GM18861 (cell line): ENCODE data around the gene AANAT.

Source experiments
- ATAC-seq: cut with Tn5 transposase; IDR thresholded peaks from one replicate; pipeline ENCODE4 v1.9.1; 2021; ENCODE audit not compliant: unreplicated experiment

Gene AANAT

GRCh38 chr17:76485569-76485968 lies 18.2 kb downstream of the AANAT start:
- no peak for ATAC-seq

DNA sequence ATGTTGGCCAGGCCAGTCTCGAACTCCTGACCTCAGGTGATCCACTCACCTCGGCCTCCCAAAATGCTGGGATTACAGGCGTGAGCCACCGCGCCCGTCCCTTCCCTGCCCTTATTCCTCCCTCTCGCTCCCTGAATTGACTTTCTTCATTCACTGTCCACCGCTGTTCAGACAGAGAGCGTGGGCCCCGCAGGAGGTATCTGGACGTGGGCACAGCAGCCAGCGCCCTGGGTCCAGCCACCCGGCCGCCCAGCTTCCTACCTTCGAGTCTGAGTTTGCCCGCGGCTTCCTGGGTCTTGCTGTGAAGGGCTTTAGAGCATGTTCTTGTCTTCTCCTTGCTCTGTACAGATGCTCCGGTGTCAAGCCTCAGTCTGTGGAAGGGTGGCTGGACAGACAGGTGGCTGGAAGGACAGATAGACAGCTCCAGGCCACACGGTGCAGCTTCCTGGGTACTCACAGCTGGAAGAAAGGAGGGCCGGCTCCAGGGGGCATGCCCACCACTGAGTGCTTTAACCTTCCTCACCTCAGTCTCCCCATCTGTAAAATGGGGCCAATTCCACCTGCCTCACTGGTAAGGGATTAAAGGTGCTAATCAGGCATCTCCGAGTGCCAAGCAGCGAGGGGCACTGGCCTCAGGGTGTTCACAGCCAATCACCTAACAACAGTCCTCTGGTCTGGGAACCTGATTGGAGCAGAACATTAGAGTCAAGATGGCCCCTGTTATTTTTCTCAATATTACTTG lies 20.2 kb downstream of the AANAT start:
- no peak for ATAC-seq

DNA sequence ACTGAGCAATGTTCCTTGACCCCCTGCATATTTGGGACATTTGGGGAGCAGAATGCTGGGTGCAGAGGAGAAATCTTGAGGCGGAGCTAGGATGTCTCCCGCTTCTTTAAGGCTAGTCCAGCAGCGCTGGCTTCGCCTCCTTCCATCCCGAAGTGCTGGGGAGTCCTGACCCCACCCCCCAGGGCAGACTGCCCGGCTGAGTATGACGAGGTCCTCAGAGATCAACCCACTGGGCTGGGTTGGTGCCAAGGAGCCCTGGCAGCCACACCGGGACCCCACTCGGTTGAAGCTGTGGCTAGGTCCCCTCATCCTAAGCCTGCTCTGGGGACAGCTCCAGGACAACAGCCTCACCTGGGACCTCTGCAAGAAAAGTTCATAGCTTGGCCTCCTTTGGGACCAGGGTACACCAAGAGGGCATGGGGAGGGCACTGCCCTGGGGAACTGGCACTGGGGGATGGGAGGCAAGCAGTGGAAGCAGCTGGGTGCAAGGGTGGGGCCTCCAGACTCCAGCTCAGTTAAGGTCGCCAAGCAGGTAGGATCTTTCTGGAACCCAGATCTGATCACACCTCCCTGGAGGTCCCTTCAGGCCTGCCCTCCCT lies 22.8 kb downstream of the AANAT start:
- ATAC-seq = no peak

- ATAC-seq = peak; percentile 10
Measured at GRCh38 chr17:76491271-76492122, 24.1 kb downstream of the AANAT start.

DNA sequence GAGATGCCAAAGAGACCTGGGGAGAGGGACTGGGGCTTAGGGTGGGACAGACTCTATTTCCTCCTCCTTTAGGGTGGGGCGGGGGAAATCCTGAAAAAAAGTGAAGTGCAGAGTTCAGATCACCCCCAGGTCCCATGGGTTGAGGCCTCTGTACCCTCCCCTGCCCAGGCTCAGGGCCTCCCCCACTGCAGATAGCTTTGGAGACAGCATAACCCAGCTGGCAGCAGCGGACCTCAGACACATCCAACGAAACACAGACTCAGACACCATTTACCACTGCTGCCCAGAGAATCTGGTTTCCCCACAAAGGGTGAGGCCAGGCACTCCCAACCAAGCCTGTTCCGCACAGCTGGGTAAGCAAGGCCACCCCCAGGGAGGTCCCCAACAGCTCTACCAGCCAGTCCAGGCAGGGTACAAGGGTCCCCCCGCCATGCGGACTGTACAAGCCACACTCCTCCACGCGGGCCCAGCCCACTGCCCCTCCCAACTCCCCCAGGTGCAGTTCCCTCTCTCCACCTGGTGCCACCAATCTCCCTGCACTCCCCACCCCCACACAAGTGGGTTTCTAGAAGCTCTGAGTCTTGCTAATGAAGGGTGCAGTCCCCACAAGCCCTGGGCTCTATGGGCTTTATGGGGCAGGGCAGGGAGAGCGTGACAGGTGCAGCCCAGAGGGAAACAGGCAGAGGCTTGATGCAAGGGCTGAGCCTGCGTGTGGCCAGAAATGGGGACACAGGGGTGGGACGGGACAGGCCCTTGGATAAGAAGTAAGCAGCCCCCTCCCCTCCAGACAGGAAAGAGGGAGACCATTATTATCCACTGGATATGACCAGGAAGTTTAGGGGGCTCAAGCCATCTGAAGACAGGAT lies 25.0 kb downstream of the AANAT start:
- ATAC-seq = peak; percentile 28

DNA sequence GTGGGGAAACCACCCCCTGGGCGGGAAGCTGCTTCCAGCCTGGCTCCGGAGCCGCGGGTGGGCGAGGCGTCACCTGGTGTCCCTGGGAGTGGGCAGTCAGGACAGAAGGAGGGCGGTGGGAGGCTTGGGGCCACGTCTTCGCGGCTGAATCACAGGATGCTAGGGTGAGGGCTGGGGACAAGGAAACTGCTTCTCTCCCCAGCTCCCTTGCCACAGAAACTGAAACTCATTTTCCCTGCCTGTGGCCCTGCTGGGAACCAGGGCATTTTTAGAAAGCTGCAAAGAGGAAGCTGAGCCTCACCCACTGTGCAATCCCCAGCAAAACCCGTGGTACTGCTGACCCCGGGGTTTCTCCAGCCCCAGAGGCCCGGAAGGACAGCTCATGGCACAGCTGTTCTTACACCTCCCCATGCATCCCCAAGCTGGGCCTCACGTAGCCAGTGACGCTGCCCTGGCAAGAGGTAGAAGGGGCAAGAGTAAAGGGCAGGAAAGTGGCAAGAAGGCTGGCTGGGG lies 25.6 kb downstream of the AANAT start:
- peak; percentile 42 for ATAC-seq

- no peak for ATAC-seq
Measured at GRCh38 chr17:76493505-76494167, 26.2 kb downstream of the AANAT start.

DNA sequence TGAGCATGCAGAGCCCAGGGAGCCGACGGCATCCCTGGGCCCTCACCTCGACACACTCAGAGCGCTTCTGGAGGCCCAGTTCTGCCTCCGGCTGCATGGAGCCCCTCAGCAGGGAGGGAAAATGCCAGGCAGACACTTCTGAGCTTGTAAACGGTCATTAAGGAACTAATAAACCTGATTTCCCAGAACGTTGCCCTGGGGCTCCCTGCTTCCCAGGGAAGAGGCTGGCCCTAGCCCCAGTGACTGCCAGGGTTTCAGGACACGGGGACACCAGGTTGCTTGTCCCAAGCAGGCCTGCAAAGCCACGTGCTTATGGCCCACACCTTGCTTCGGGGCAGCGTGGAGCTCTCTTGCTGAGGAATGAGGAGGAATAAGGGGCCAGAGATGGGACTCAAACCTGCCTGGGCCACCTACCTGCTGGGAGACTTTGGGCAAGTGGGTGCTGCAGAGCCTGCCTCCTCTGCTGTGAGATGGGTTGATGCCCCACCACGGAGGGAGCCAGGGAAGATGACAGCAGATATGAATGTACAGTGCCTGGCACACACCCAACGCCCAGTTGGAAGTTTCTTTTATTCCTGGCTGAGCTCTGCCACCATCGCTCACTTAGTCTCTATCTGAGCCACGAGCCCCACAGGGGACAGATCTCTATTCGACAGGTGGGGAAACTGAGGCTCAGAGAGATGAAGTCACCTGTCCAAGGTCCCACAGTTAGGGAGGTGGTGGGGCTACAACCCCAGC lies 28.4 kb downstream of the AANAT start:
- no peak for ATAC-seq

GRCh38 chr17:76496464-76496863 lies 29.1 kb downstream of the AANAT start:
- no peak for ATAC-seq

- no peak for ATAC-seq
Measured at GRCh38 chr17:76497699-76497978, 30.2 kb downstream of the AANAT start.

DNA sequence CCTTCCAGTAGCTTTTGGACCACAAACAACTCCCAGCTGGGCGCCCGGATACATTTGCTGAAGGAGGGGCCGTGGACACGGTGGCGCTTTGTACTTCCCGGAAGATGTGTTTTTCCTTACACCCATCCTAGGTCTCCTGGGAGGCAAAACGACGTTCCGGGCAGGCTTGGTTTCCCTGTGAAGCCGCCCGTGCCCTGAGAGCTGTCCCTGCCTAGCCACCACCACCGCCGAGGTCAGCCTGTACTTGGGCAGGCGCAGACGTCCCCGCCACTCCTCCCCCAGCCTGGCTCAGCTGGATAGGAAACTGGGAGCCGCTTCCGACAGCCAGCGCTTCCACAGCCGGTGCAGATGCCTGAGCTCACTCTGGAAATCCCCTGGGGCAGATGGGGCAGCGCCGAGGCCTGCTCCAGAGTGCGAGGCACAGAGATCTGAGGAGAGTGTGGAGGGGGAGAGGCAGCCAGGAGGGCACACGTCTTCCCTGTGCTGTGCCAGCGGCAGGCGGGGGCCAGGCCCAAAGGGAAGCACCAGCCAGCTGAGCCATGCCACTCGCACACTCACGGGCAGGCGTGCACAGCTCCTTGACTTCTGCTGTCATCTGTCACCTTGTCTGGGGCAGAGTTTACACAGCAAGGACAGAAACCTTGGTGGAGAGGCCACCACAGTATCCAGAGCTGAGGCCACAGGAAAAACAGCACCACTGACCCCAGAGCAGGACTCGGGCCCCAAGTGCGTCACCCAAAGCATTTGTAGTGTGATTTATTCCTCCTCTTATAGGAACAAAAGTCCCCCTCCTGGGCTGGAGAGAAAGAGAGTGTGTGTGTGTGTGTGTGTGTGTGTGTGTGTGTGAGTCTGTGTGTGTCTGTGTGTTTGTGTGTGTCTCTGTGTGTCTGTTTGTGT lies 30.8 kb downstream of the AANAT start:
- no peak for ATAC-seq

GRCh38 chr17:76498876-76499251 lies 31.5 kb downstream of the AANAT start:
- no peak for ATAC-seq

DNA sequence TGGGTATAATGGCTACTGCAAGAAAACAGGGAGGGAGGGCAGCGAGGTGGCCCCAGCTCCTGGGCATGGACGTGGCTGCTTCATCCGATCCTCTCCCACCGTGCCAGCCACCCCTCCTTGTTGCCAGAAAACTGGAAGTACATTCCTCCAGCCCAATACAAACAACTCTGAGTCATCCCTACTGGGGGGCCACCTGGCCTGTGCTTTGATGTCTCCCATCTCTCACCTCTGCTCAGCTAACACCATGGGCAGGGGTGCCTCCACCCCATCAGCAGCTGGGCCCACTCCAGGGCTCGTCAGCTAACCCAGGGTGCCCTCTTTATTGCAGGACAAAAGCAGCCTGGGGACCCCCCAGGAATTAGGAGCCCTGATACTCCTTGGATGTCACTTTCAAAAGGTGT lies 31.9 kb downstream of the AANAT start:
- no peak for ATAC-seq

DNA sequence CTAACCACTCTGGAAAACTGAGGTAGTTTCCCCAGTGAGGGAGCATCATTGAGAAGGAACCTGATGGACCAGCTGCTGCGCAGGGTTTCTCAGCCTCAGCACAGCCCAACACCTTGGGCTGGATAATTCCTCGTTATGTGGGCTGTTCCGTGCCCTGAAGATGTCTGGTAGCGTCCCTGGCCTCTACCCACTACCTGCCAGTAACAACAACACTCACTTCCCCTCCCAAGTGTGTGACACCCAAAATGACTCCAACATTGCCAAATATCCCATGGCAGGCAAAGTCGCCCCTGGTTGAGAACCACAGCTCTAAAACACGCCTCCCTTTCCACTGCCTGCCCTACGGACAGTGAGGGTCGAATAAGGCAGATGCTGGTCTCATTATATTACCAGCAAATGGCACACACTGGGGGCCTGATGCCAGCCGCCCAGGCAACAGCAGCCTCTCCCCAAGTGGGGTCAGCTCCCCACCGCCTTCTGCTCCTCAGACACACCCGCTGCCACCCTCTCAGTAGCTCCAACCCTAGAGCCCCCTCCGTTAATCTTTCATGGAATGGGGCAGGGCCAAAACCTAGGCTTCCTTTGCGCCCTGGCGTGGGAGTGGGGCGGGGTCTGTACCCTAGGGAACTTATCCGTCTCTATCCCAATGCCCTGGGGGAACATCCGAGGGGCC lies 32.8 kb downstream of the AANAT start:
- no peak for ATAC-seq

- ATAC-seq = no peak
Measured at GRCh38 chr17:76500747-76501017, 33.3 kb downstream of the AANAT start.

- ATAC-seq = peak; percentile 37
Measured at GRCh38 chr17:76501018-76501826, 33.8 kb downstream of the AANAT start, which contains the start of gene RHBDF2. RHBDF2 (minus strand) TSS chr17:76501423; CDS start chr17:76481524, 19,899 bp downstream.

GRCh38 chr17:76501827-76502307 lies 34.5 kb downstream of the AANAT start:
- no peak for ATAC-seq
